Measurements from ENCODE around the gene MSX1.
"Not testable (repeated sequence)": the region's sequence is repeated elsewhere in the genome, so short reads cannot be mapped to it uniquely, and the experiment has no call there.

The MSX1 gene

DNA sequence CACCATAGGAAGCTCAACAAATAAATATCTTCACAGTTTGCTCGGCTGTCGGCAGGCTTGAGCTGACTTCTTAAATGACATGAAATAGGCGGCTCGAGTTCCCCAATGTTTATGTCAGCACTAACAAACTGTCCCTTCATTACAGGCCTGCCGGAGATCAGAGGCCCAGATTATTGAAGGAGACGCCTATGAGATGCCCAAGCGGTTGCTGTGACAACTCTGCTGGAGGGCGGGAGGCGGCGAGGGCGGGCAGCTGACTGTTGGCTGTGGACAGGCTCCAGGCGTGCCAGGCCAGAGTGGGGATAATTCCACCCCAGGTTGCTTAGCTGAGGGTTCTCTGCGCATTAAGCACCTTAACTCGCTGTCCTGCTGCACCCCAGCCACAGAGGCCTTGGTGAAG, 39.2 kb upstream of the MSX1 start:
- Histone ChIP-seq H3K9me2 (replicated peaks; ENCODE audit: insufficient read depth, low read length) (no peaks in the 10 kb centered on the region), H3K4me1 (ENCODE audit: low read length) (no peaks in the 10 kb centered on the region), H3F3A (ENCODE audit: insufficient read depth, low read length) (no peaks in the 10 kb centered on the region), H3K79me2 (ENCODE audit: low read length) (no peaks in the 10 kb centered on the region), H2AFZ (ENCODE audit: low read length) (no peak overlapping the region), H3K4me2 (ENCODE audit: low read depth, low read length) (no peak overlapping the region), H3K36me3 (replicated peaks; ENCODE audit: insufficient read depth, low read length) (no peaks in the 10 kb centered on the region), H3K9me3 (replicated peaks; ENCODE audit: insufficient read depth, low read length) (no peaks in the 10 kb centered on the region), H3K9ac (ENCODE audit: low read length) (no peak overlapping the region), H3K4me3 (ENCODE audit: low read length) (no peak overlapping the region), H4K20me1 (ENCODE audit: insufficient read depth, low read length) (no peaks in the 10 kb centered on the region), H3K27ac (ENCODE audit: low read length) (no peak overlapping the region), H3K27me3 (replicated peaks; ENCODE audit: insufficient read depth, low read length) (no peaks in the 10 kb centered on the region)
- no peak for DNase-seq
- TF ChIP-seq CTCF (IDR thresholded peaks at IDR 0.05; ENCODE audit: low read length) (no peak), EZH2 (optimal IDR thresholded peaks at IDR 0.05; ENCODE audit: low read depth, low read length) (no peak), EZH2phosphoT487 (IDR thresholded peaks at IDR 0.05; ENCODE audit: low read length) (no peak)

GRCh38 chr4:4820739-4821138, 38.7 kb upstream of the MSX1 start:
- Histone ChIP-seq H3K79me2 (ENCODE audit: low read length) (no peaks in the 10 kb centered on the region), H3K9me3 (replicated peaks; ENCODE audit: insufficient read depth, low read length) (no peaks in the 10 kb centered on the region), H3K4me3 (ENCODE audit: low read length) (no peak overlapping the region), H3K9ac (ENCODE audit: low read length) (no peak overlapping the region), H3K4me1 (ENCODE audit: low read length) (no peaks in the 10 kb centered on the region), H3K4me2 (ENCODE audit: low read depth, low read length) (no peak overlapping the region), H3K36me3 (replicated peaks; ENCODE audit: insufficient read depth, low read length) (no peaks in the 10 kb centered on the region), H3K9me2 (replicated peaks; ENCODE audit: insufficient read depth, low read length) (no peaks in the 10 kb centered on the region), H3K27me3 (replicated peaks; ENCODE audit: insufficient read depth, low read length) (no peaks in the 10 kb centered on the region), H4K20me1 (ENCODE audit: insufficient read depth, low read length) (no peaks in the 10 kb centered on the region), H3K27ac (ENCODE audit: low read length) (no peak overlapping the region), H2AFZ (ENCODE audit: low read length) (no peak overlapping the region), H3F3A (ENCODE audit: insufficient read depth, low read length) (no peaks in the 10 kb centered on the region)
- TF ChIP-seq EZH2 (optimal IDR thresholded peaks at IDR 0.05; ENCODE audit: low read depth, low read length) (no peak), EZH2phosphoT487 (IDR thresholded peaks at IDR 0.05; ENCODE audit: low read length) (no peak)
- DNase-seq: no peak

GRCh38 chr4:4821577-4821976, 37.9 kb upstream of the MSX1 start:
- Histone ChIP-seq H3K4me1 (ENCODE audit: low read length) (no peaks in the 10 kb centered on the region), H3K9me3 (replicated peaks; ENCODE audit: insufficient read depth, low read length) (no peaks in the 10 kb centered on the region), H3K4me2 (ENCODE audit: low read depth, low read length) (no peak overlapping the region), H3F3A (ENCODE audit: insufficient read depth, low read length) (no peaks in the 10 kb centered on the region), H3K9me2 (replicated peaks; ENCODE audit: insufficient read depth, low read length) (no peaks in the 10 kb centered on the region), H4K20me1 (ENCODE audit: insufficient read depth, low read length) (no peaks in the 10 kb centered on the region), H3K27ac (ENCODE audit: low read length) (no peak overlapping the region), H3K27me3 (replicated peaks; ENCODE audit: insufficient read depth, low read length) (no peaks in the 10 kb centered on the region), H3K79me2 (ENCODE audit: low read length) (no peaks in the 10 kb centered on the region), H2AFZ (ENCODE audit: low read length) (no peak overlapping the region), H3K9ac (ENCODE audit: low read length) (no peak overlapping the region), H3K4me3 (ENCODE audit: low read length) (no peak overlapping the region), H3K36me3 (replicated peaks; ENCODE audit: insufficient read depth, low read length) (no peaks in the 10 kb centered on the region)
- no peak for DNase-seq
- TF ChIP-seq EZH2phosphoT487 (IDR thresholded peaks at IDR 0.05; ENCODE audit: low read length): no peak
- TF ChIP-seq EZH2 (optimal IDR thresholded peaks at IDR 0.05; ENCODE audit: low read depth, low read length): no peak
- no peak for TF ChIP-seq CTCF (IDR thresholded peaks at IDR 0.05; ENCODE audit: low read length)

- H3K4me1 ChIP-seq (ENCODE audit: low read length); H3K9ac ChIP-seq (ENCODE audit: low read length); H3K9me2 ChIP-seq (replicated peaks; ENCODE audit: insufficient read depth, low read length); H2AFZ ChIP-seq (ENCODE audit: low read length); H3K79me2 ChIP-seq (ENCODE audit: low read length); H3K27ac ChIP-seq (ENCODE audit: low read length); DNase-seq; H3K4me3 ChIP-seq (ENCODE audit: low read length); H3F3A ChIP-seq (ENCODE audit: insufficient read depth, low read length); H3K9me3 ChIP-seq (replicated peaks; ENCODE audit: insufficient read depth, low read length); H3K27me3 ChIP-seq (replicated peaks; ENCODE audit: insufficient read depth, low read length); H3K4me2 ChIP-seq (ENCODE audit: low read depth, low read length); H4K20me1 ChIP-seq (ENCODE audit: insufficient read depth, low read length); H3K36me3 ChIP-seq (replicated peaks; ENCODE audit: insufficient read depth, low read length): not testable (repeated sequence)
Observed at GRCh38 chr4:4822286-4822685, 37.2 kb upstream of the MSX1 start.
